Activated CD4-positive, alpha-beta T cell treated with anti-CD3 and anti-CD28 coated beads for 36 hours (primary cell): ENCODE data around the gene USP17L15. TPM values are rescaled to one million over a fixed set of nuclear protein-coding genes. Genes with fewer than 3 reads are reported as not detected.
A peak's percentile ranks its signal among the peaks of the same experiment; 100 is the strongest.
"Not testable (repeated sequence)": the region's sequence is repeated elsewhere in the genome, so short reads cannot be mapped to it uniquely, and the experiment has no call there.

Experiments used
- ATAC-seq: fragments of 200-7000 bp; cut with Tn5 transposase; one replicate; pipeline ENCODE4 v1.10.0; 2021; ENCODE audit warnings: mild to moderate bottlenecking, moderate library complexity
- CTCF ChIA-PET: fragments of 350-600 bp; sonication (Branson Sonifier 250); formaldehyde crosslinking; loops from one replicate; lab custom pipeline; 2021; ENCODE audit warnings: antibody characterized with exemption; lab: Charles Lee
- POLR2A ChIA-PET: fragments of 350-600 bp; sonication (Branson Sonifier 250); formaldehyde crosslinking; loops from one replicate; lab custom pipeline; 2021; ENCODE audit warnings: antibody characterized with exemption, inconsistent platforms; lab: Charles Lee
- DNase-seq: peaks from one replicate; pipeline ENCODE4 v3.0.0-alpha.2; 2020
- H3K27ac Mint-ChIP-seq: one replicate; pipeline ENCODE4 v1.8.0; 2021; ENCODE audit warnings: mixed read lengths
- H3K27me3 Mint-ChIP-seq: one replicate; pipeline ENCODE4 v1.8.0; 2021; ENCODE audit warnings: mixed read lengths
- H3K36me3 Mint-ChIP-seq: one replicate; pipeline ENCODE4 v1.8.0; 2021; ENCODE audit warnings: low read depth, mixed read lengths
- H3K4me1 Mint-ChIP-seq: one replicate; pipeline ENCODE4 v1.8.0; 2021; ENCODE audit warnings: mixed read lengths
- H3K4me3 Mint-ChIP-seq: one replicate; pipeline ENCODE4 v1.8.0; 2021; ENCODE audit warnings: mild to moderate bottlenecking, moderate library complexity, mixed read lengths
- H3K9me3 Mint-ChIP-seq: one replicate; pipeline ENCODE4 v1.8.0; 2021; ENCODE audit warnings: low read depth, mixed read lengths
- intact Hi-C, 2 experiments: fragments of 100-400 bp; cut with DNase I in 1 of 2; cut with micrococcal nuclease in 1 of 2; formaldehyde crosslinking; loops; one replicate each; pipeline versions ENCODE4 v1.14.2 to v1.15.1; 2022 to 2024; cut with DNase I, micrococcal nuclease
- total RNA-seq, 2 experiments: library from RNA; stranded (reverse); gene quantifications; one replicate each; pipeline ENCODE4 v1.2.3, GENCODE V29; 2021

USP17L15 gene, protein sequence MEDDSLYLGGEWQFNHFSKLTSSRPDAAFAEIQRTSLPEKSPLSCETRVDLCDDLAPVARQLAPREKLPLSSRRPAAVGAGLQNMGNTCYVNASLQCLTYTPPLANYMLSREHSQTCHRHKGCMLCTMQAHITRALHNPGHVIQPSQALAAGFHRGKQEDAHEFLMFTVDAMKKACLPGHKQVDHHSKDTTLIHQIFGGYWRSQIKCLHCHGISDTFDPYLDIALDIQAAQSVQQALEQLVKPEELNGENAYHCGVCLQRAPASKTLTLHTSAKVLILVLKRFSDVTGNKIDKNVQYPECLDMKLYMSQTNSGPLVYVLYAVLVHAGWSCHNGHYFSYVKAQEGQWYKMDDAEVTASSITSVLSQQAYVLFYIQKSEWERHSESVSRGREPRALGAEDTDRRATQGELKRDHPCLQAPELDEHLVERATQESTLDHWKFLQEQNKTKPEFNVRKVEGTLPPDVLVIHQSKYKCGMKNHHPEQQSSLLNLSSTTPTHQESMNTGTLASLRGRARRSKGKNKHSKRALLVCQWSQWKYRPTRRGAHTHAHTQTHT
- not detected for total RNA-seq

DNA sequence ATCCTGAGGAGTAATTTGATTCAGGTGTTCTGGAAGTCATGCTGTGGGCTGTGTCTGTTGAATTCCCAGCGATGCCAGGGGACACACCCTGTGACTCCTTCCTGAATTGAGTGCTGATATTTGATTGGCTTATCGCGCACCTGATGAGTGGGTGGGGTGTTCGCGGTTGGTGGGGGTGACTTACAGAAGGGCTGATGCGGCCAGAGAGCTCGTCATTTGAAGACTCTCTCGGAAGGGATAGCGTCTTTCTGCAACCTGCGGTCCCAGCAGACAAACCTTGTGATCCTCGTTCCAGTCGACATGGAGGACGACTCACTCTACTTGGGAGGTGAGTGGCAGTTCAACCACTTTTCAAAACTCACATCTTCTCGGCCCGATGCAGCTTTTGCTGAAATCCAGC lies at the start of gene USP17L15:
USP17L15 (plus strand) TSS at position 301 of the 400 bp plus-strand sequence; CDS start at position 301, 0 bp downstream.
- H3K27ac Mint-ChIP-seq, CTCF ChIA-PET, DNase-seq, H3K9me3 Mint-ChIP-seq, ATAC-seq, H3K36me3 Mint-ChIP-seq, POLR2A ChIA-PET, intact Hi-C loops, H3K4me3 Mint-ChIP-seq, H3K27me3 Mint-ChIP-seq, H3K4me1 Mint-ChIP-seq: not testable (repeated sequence)

DNA sequence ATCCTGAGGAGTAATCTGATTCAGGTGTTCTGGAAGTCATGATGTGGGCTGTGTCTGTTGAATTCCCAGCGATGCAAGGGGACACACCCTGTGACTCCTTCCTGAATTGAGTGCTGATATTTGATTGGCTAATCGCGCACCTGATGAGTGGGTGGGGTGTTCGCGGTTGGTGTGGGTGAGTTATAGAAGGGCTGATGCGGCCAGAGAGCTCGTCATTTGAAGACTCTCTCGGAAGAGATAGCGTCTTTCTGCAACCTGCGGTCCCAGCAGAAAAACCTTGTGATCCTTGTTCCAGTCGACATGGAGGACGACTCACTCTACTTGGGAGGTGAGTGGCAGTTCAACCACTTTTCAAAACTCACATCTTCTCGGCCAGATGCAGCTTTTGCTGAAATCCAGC lies 23.8 kb upstream of the USP17L15 start, which contains the start of gene USP17L10:
USP17L10 (plus strand) TSS at position 301 of the 400 bp plus-strand sequence; CDS start at position 301, 0 bp downstream.
- DNase-seq, H3K4me1 Mint-ChIP-seq, H3K27ac Mint-ChIP-seq, CTCF ChIA-PET, H3K36me3 Mint-ChIP-seq, intact Hi-C loops, ATAC-seq, H3K9me3 Mint-ChIP-seq, H3K4me3 Mint-ChIP-seq, H3K27me3 Mint-ChIP-seq, POLR2A ChIA-PET: not testable (repeated sequence)

DNA sequence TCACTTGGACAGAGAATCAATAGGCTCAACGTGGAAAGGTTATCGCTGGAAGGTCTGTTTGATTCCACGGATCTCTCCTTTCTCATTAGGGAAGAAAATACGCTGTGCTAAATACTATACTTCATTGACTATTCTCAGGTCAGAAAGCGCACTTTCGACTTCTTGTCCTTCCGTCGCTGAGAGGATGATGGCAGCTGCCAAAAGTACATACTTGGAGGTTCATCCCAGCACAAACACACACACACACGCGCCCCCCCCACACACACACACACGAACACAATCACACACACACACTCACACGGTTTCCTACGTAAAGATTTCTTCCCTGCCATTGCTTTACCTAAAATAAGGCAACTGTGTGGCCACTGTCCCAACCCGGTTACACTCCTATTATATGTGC lies 19.5 kb upstream of the USP17L15 start:
- not testable (repeated sequence) for H3K27ac Mint-ChIP-seq
- peak; percentile 2 for DNase-seq

DNA sequence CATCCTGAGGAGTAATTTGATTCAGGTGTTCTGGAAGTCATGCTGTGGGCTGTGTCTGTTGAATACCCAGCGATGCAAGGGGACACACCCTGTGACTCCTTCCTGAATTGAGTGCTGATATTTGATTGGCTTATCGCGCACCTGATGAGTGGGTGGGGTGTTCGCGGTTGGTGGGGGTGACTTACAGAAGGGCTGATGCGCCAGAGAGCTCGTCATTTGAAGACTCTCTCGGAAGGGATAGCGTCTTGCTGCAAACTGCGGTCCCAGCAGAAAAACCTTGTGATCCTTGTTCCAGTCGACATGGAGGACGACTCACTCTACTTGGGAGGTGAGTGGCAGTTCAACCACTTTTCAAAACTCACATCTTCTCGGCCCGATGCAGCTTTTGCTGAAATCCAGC lies 19.1 kb upstream of the USP17L15 start, which contains the start of gene USP17L11:
USP17L11 (plus strand) TSS at position 301 of the 400 bp plus-strand sequence; CDS start at position 301, 0 bp downstream.
- H3K36me3 Mint-ChIP-seq, POLR2A ChIA-PET, H3K9me3 Mint-ChIP-seq, CTCF ChIA-PET, H3K27me3 Mint-ChIP-seq, DNase-seq, H3K4me1 Mint-ChIP-seq, H3K27ac Mint-ChIP-seq, intact Hi-C loops, H3K4me3 Mint-ChIP-seq, ATAC-seq: not testable (repeated sequence)

More for the DNA sequence above, 19.5 kb upstream of the USP17L15 start:
- ATAC-seq, H3K27me3 Mint-ChIP-seq, H3K36me3 Mint-ChIP-seq, H3K4me1 Mint-ChIP-seq, CTCF ChIA-PET, POLR2A ChIA-PET, H3K4me3 Mint-ChIP-seq, H3K9me3 Mint-ChIP-seq, intact Hi-C loops: not testable (repeated sequence)

DNA sequence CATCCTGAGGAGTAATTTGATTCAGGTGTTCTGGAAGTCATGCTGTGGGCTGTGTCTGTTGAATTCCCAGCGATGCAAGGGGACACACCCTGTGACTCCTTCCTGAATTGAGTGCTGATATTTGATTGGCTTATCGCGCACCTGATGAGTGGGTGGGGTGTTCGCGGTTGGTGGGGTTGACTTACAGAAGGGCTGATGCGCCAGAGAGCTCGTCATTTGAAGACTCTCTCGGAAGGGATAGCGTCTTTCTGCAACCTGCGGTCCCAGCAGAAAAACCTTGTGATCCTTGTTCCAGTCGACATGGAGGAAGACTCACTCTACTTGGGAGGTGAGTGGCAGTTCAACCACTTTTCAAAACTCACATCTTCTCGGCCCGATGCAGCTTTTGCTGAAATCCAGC lies 14.3 kb upstream of the USP17L15 start, which contains the start of gene USP17L12:
USP17L12 (plus strand) TSS at position 301 of the 400 bp plus-strand sequence; CDS start at position 301, 0 bp downstream.
- POLR2A ChIA-PET, H3K27me3 Mint-ChIP-seq, DNase-seq, H3K4me1 Mint-ChIP-seq, H3K9me3 Mint-ChIP-seq, H3K36me3 Mint-ChIP-seq, H3K27ac Mint-ChIP-seq, CTCF ChIA-PET, intact Hi-C loops, H3K4me3 Mint-ChIP-seq, ATAC-seq: not testable (repeated sequence)

DNA sequence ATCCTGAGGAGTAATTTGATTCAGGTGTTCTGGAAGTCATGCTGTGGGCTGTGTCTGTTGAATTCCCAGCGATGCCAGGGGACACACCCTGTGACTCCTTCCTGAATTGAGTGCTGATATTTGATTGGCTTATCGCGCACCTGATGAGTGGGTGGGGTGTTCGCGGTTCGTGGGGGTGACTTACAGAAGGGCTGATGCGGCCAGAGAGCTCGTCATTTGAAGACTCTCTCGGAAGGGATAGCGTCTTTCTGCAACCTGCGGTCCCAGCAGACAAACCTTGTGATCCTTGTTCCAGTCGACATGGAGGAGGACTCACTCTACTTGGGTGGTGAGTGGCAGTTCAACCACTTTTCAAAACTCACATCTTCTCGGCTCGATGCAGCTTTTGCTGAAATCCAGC lies 9.6 kb upstream of the USP17L15 start, which contains the start of gene USP17L13:
USP17L13 (plus strand) TSS at position 301 of the 400 bp plus-strand sequence; CDS start at position 301, 0 bp downstream.
- DNase-seq, H3K4me3 Mint-ChIP-seq, H3K27ac Mint-ChIP-seq, H3K9me3 Mint-ChIP-seq, CTCF ChIA-PET, H3K4me1 Mint-ChIP-seq, POLR2A ChIA-PET, H3K36me3 Mint-ChIP-seq, ATAC-seq, intact Hi-C loops, H3K27me3 Mint-ChIP-seq: not testable (repeated sequence)

DNA sequence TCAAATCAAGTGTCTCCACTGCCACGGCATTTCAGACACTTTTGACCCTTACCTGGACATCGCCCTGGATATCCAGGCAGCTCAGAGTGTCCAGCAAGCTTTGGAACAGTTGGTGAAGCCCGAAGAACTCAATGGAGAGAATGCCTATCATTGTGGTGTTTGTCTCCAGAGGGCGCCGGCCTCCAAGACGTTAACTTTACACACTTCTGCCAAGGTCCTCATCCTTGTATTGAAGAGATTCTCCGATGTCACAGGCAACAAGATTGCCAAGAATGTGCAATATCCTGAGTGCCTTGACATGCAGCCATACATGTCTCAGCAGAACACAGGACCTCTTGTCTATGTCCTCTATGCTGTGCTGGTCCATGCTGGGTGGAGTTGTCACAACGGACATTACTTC lies 3.9 kb upstream of the USP17L15 start:
- intact Hi-C loops, CTCF ChIA-PET, POLR2A ChIA-PET, H3K4me3 Mint-ChIP-seq, H3K9me3 Mint-ChIP-seq, H3K27ac Mint-ChIP-seq, ATAC-seq, H3K36me3 Mint-ChIP-seq, H3K27me3 Mint-ChIP-seq, H3K4me1 Mint-ChIP-seq: not testable (repeated sequence)
- peak; percentile 0 for DNase-seq

DNA sequence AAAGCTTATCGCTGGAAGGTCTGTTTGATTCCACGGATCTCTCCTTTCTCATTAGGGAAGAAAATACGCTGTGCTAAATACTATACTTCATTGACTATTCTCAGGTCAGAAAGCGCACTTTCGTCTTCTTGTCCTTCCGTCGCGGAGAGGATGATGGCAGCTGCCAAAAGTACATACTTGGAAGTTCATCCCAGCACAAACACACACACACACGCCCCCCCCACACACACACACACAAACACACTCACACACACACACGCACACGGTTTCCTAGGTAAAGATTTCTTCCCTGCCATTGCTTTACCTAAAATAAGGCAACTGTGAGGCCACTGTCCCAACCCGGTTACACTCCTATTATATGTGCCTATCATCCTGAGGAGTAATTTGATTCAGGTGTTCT lies 4.3 kb downstream of the USP17L15 start:
- H3K4me1 Mint-ChIP-seq, H3K36me3 Mint-ChIP-seq, POLR2A ChIA-PET, H3K27ac Mint-ChIP-seq, CTCF ChIA-PET, H3K27me3 Mint-ChIP-seq, H3K9me3 Mint-ChIP-seq, ATAC-seq, H3K4me3 Mint-ChIP-seq, intact Hi-C loops: not testable (repeated sequence)
- DNase-seq = peak; percentile 6

DNA sequence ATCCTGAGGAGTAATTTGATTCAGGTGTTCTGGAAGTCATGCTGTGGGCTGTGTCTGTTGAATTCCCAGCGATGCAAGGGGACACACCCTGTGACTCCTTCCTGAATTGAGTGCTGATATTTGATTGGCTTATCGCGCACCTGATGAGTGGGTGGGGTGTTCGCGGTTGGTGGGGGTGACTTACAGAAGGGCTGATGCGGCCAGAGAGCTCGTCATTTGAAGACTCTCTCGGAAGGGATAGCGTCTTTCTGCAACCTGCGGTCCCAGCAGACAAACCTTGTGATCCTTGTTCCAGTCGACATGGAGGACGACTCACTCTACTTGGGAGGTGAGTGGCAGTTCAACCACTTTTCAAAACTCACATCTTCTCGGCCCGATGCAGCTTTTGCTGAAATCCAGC lies 9.4 kb downstream of the USP17L15 start, which contains the start of gene USP17L17:
USP17L17 (plus strand) TSS at position 301 of the 400 bp plus-strand sequence; CDS start at position 301, 0 bp downstream.
- ATAC-seq, POLR2A ChIA-PET: not testable (repeated sequence)

DNA sequence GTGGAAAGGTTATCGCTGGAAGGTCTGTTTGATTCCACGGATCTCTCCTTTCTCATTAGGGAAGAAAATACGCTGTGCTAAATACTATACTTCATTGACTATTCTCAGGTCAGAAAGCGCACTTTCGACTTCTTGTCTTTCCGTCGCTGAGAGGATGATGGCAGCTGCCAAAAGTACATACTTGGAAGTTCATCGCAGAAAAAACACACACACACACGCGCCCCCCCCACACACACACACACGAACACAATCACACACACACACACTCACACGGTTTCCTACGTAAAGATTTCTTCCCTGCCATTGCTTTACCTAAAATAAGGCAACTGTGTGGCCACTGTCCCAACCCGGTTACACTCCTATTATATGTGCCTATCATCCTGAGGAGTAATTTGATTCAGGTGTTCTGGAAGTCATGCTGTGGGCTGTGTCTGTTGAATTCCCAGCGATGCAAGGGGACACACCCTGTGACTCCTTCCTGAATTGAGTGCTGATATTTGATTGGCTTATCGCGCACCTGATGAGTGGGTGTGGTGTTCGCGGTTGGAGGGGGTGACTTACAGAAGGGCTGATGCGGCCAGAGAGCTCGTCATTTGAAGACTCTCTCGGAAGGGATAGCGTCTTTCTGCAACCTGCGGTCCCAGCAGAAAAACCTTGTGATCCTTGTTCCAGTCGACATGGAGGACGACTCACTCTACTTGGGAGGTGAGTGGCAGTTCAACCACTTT lies 13.9 kb downstream of the USP17L15 start, which contains the start of gene USP17L18:
USP17L18 (plus strand) TSS at position 678 of the 728 bp plus-strand sequence; CDS start at position 678, 0 bp downstream.
- intact Hi-C loops, ATAC-seq, H3K27ac Mint-ChIP-seq, H3K27me3 Mint-ChIP-seq, H3K4me1 Mint-ChIP-seq, CTCF ChIA-PET, H3K9me3 Mint-ChIP-seq, POLR2A ChIA-PET, H3K36me3 Mint-ChIP-seq, H3K4me3 Mint-ChIP-seq: not testable (repeated sequence)
- peak; percentile 0 for DNase-seq

More for the DNA sequence above, 9.4 kb downstream of the USP17L15 start, which contains the start of gene USP17L17:
- H3K27ac Mint-ChIP-seq, intact Hi-C loops, DNase-seq, H3K4me3 Mint-ChIP-seq, H3K9me3 Mint-ChIP-seq, H3K36me3 Mint-ChIP-seq, CTCF ChIA-PET, H3K4me1 Mint-ChIP-seq, H3K27me3 Mint-ChIP-seq: not testable (repeated sequence)

DNA sequence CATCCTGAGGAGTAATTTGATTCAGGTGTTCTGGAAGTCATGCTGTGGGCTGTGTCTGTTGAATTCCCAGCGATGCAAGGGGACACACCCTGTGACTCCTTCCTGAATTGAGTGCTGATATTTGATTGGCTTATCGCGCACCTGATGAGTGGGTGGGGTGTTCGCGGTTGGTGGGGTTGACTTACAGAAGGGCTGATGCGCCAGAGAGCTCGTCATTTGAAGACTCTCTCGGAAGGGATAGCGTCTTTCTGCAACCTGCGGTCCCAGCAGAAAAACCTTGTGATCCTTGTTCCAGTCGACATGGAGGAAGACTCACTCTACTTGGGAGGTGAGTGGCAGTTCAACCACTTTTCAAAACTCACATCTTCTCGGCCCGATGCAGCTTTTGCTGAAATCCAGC lies 18.9 kb downstream of the USP17L15 start, which contains the start of gene USP17L19:
USP17L19 (plus strand) TSS at position 301 of the 400 bp plus-strand sequence; CDS start at position 301, 0 bp downstream.
- DNase-seq, H3K36me3 Mint-ChIP-seq, H3K9me3 Mint-ChIP-seq, H3K4me3 Mint-ChIP-seq, H3K4me1 Mint-ChIP-seq, ATAC-seq, H3K27ac Mint-ChIP-seq, POLR2A ChIA-PET, CTCF ChIA-PET, H3K27me3 Mint-ChIP-seq, intact Hi-C loops: not testable (repeated sequence)
